GM06990 (cell line): ENCODE data around the gene ADAMTS17.

Experiments
- DNase-seq: peaks from one replicate; pipeline ENCODE4 v3.0.0-alpha.2; 2011; ENCODE audit not compliant: insufficient read length; ENCODE audit errors: extremely low read depth
- H3K27me3 ChIP-seq: replicated peaks from 2 replicates; pipeline ENCODE4 v1.6.0; 2011; ENCODE audit warnings: low read length; ENCODE audit not compliant: control insufficient read depth, insufficient read depth
- H3K36me3 ChIP-seq: 2 replicates; pipeline ENCODE4 v1.5.1; 2011; ENCODE audit warnings: low read length; ENCODE audit not compliant: control insufficient read depth, insufficient read depth
- H3K4me3 ChIP-seq: replicated peaks from 2 replicates; pipeline ENCODE4 v1.5.1; 2011; ENCODE audit warnings: low read depth, mild to moderate bottlenecking, control low read depth, low read length
- CTCF ChIP-seq: IDR thresholded peaks from 2 replicates; pipeline ENCODE4 v1.5.1; 2011; ENCODE audit warnings: low read length, control low read depth, mild to moderate bottlenecking, inconsistent platforms; ENCODE audit not compliant: insufficient read depth, poor library complexity, severe bottlenecking

The ADAMTS17 gene

GRCh38 chr15:100039994-100040393 lies 301.8 kb downstream of the ADAMTS17 start:
- Histone ChIP-seq H3K36me3 (no peaks in the 10 kb centered on the region), H3K27me3 (no peaks in the 10 kb centered on the region; the same call in 1 of the 2 replicates), H3K4me3 (no peak overlapping the region)
- no peak for TF ChIP-seq CTCF
- no peak for DNase-seq

DNA sequence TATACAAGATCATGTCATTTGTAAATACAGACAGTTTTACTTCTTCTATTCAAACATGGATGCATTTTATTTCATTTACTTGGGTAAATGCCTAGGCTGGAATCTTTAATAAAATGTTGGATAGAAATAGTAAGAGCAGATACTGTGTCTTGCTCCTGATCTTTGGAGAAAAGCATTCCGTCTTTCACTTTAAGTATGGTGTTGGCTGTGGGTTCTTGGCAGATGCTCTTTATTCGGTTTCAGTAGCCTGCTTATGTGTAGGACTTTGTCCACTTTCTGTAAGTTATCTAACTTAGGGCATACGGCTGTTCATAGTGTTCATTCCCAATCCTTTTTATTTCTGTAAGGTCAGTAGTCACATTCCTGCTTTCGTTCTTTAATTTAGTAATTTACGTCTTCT lies 303.0 kb downstream of the ADAMTS17 start:
- no peak for DNase-seq
- no peak overlapping the region for H3K4me3 ChIP-seq
- no peak for TF ChIP-seq CTCF
- H3K36me3 ChIP-seq, result no peaks in the 10 kb centered on the region
- no peaks in the 10 kb centered on the region; the same call in 1 of the 2 replicates for H3K27me3 ChIP-seq

- no peaks in the 10 kb centered on the region for H3K36me3 ChIP-seq
- no peaks in the 10 kb centered on the region; the same call in 1 of the 2 replicates for H3K27me3 ChIP-seq
- TF ChIP-seq CTCF, result no peak
- no peak overlapping the region for H3K4me3 ChIP-seq
- no peak for DNase-seq
These were observed 303.9 kb downstream of the ADAMTS17 start for GRCh38 chr15:100037901-100038300.

DNA sequence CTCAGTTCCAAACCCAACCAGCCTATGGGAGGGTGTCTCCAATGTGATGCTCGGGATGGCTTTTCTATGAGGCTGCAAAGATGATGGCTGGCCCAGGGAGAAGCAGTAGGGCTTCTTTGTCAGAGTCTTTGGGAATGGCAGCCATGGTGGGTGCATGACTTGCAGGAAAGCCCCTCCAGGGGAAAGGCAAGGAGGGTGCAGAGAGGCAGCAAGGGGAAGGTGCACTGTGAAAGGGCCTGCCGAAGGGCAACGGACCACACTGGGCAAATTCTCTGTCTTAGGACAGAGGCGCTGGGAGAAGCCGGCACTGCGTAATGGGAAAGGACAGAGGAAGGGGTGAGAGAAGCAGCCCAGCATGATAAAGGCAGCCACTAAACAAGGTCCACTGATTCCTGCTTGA lies 305.8 kb downstream of the ADAMTS17 start:
- no peak for DNase-seq
- Histone ChIP-seq H3K4me3 (no peak overlapping the region), H3K27me3 (no peaks in the 10 kb centered on the region; the same call in 1 of the 2 replicates), H3K36me3 (no peaks in the 10 kb centered on the region)
- no peak for TF ChIP-seq CTCF

- no peaks in the 10 kb centered on the region for H3K36me3 ChIP-seq
- TF ChIP-seq CTCF, result no peak
- no peaks in the 10 kb centered on the region for H3K27me3 ChIP-seq
- DNase-seq, result no peak
- no peak overlapping the region for H3K4me3 ChIP-seq
These were observed 307.6 kb downstream of the ADAMTS17 start for GRCh38 chr15:100034191-100034590.
